ENCODE data around the gene SLC19A1.

SLC19A1 gene

GRCh38 chr21:45525910-45526306 is 16.3 kb downstream of the SLC19A1 start:
- H3K27me3 Mint-ChIP-seq (ENCODE audit: low read depth, poor library complexity) = no peaks in the 10 kb centered on the region
- H3K4me1 Mint-ChIP-seq = no peaks in the 10 kb centered on the region
- peak; percentile 1 for DNase-seq
- H3K9me3 Mint-ChIP-seq = peaks cover 16% of the 10 kb centered on the region
- peak overlapping the region; percentile 61 for H3K27ac Mint-ChIP-seq
- no peak overlapping the region for H3K4me3 Mint-ChIP-seq
- H3K36me3 Mint-ChIP-seq (ENCODE audit: low read depth) = peaks cover 40% of the 10 kb centered on the region
- TF ChIP-seq CTCF (IDR thresholded peaks at IDR 0.05) = no peak

- Mint-ChIP-seq H3K4me3 (no peak overlapping the region), H3K27me3 (ENCODE audit: low read depth, poor library complexity) (no peaks in the 10 kb centered on the region), H3K36me3 (ENCODE audit: low read depth) (peaks cover 46% of the 10 kb centered on the region), H3K27ac (peak overlapping the region; percentile 61), H3K4me1 (no peaks in the 10 kb centered on the region), H3K9me3 (peaks cover 21% of the 10 kb centered on the region)
- TF ChIP-seq CTCF (IDR thresholded peaks at IDR 0.05) = no peak
- DNase-seq = peak; percentile 12
Observed at GRCh38 chr21:45525153-45525909, 16.9 kb downstream of the SLC19A1 start.

- Mint-ChIP-seq H3K4me1 (no peaks in the 10 kb centered on the region), H3K27ac (no peak overlapping the region), H3K9me3 (peaks cover 27% of the 10 kb centered on the region), H3K27me3 (ENCODE audit: low read depth, poor library complexity) (no peaks in the 10 kb centered on the region), H3K4me3 (no peak overlapping the region), H3K36me3 (ENCODE audit: low read depth) (peaks cover 51% of the 10 kb centered on the region)
- no peak for DNase-seq
- no peak for TF ChIP-seq CTCF (IDR thresholded peaks at IDR 0.05)
Observed at GRCh38 chr21:45524756-45525152, 17.5 kb downstream of the SLC19A1 start.

- peaks cover 39% of the 10 kb centered on the region for H3K9me3 Mint-ChIP-seq
- no peak for TF ChIP-seq CTCF (IDR thresholded peaks at IDR 0.05)
- peaks cover 63% of the 10 kb centered on the region for H3K36me3 Mint-ChIP-seq (ENCODE audit: low read depth)
- DNase-seq = peak; percentile 0
- H3K4me1 Mint-ChIP-seq = no peaks in the 10 kb centered on the region
- no peak overlapping the region for H3K27ac Mint-ChIP-seq
- H3K27me3 Mint-ChIP-seq (ENCODE audit: low read depth, poor library complexity) = no peaks in the 10 kb centered on the region
- no peak overlapping the region for H3K4me3 Mint-ChIP-seq
Observed at GRCh38 chr21:45523411-45524101, 18.7 kb downstream of the SLC19A1 start.

GRCh38 chr21:45522986-45523385 is 19.3 kb downstream of the SLC19A1 start:
- Mint-ChIP-seq H3K36me3 (ENCODE audit: low read depth) (peaks cover 66% of the 10 kb centered on the region), H3K27ac (no peak overlapping the region), H3K9me3 (peaks cover 45% of the 10 kb centered on the region), H3K27me3 (ENCODE audit: low read depth, poor library complexity) (no peaks in the 10 kb centered on the region), H3K4me1 (no peaks in the 10 kb centered on the region), H3K4me3 (no peak overlapping the region)
- no peak for DNase-seq
- no peak for TF ChIP-seq CTCF (IDR thresholded peaks at IDR 0.05)

Data from nephron progenitor cell (in vitro differentiated cells).